ENCODE results near the gene SNAP29. TPM values are rescaled to one million over a fixed set of nuclear protein-coding genes. Genes with fewer than 3 reads are reported as not detected.

The SNAP29 gene
- total and polyA plus RNA-seq, 9 of the 15 experiments (the other 6 are each of a cell fraction or from before 2014, with no cell fraction given) = 19.5 to 250 (median 75.9) TPM

DNA sequence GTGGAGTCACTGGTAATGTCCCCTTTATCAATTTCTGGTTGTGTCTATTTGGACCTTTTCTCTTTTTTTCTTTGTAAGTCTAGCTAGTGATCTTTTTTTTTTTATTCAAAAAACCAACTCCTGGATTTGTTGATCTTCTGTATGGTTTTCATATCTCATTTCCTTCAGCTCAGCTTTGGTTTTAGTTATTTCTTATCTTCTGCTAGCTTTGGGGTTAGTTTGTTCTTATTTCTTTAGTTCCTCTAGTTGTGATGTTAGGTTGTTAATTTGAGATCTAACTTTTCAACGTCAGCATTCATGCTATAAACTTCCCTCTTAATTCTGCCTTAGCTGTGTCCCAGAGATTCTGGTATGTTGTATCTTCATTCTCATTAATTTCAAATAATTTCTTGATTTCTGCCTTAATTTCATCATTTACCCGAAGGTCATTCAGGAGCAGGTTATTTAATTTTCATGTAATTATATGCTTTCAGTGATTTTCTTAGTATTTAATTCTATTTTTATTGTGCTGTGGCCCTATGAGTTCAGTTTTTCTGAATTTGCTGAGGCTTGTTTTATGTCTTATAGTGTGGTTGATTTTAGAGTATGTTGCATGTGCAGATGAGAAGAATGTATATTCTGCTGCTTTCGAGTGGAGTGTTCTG is 29.2 kb upstream of the SNAP29 start (continued):
- TF ChIP-seq, protein P1, sequence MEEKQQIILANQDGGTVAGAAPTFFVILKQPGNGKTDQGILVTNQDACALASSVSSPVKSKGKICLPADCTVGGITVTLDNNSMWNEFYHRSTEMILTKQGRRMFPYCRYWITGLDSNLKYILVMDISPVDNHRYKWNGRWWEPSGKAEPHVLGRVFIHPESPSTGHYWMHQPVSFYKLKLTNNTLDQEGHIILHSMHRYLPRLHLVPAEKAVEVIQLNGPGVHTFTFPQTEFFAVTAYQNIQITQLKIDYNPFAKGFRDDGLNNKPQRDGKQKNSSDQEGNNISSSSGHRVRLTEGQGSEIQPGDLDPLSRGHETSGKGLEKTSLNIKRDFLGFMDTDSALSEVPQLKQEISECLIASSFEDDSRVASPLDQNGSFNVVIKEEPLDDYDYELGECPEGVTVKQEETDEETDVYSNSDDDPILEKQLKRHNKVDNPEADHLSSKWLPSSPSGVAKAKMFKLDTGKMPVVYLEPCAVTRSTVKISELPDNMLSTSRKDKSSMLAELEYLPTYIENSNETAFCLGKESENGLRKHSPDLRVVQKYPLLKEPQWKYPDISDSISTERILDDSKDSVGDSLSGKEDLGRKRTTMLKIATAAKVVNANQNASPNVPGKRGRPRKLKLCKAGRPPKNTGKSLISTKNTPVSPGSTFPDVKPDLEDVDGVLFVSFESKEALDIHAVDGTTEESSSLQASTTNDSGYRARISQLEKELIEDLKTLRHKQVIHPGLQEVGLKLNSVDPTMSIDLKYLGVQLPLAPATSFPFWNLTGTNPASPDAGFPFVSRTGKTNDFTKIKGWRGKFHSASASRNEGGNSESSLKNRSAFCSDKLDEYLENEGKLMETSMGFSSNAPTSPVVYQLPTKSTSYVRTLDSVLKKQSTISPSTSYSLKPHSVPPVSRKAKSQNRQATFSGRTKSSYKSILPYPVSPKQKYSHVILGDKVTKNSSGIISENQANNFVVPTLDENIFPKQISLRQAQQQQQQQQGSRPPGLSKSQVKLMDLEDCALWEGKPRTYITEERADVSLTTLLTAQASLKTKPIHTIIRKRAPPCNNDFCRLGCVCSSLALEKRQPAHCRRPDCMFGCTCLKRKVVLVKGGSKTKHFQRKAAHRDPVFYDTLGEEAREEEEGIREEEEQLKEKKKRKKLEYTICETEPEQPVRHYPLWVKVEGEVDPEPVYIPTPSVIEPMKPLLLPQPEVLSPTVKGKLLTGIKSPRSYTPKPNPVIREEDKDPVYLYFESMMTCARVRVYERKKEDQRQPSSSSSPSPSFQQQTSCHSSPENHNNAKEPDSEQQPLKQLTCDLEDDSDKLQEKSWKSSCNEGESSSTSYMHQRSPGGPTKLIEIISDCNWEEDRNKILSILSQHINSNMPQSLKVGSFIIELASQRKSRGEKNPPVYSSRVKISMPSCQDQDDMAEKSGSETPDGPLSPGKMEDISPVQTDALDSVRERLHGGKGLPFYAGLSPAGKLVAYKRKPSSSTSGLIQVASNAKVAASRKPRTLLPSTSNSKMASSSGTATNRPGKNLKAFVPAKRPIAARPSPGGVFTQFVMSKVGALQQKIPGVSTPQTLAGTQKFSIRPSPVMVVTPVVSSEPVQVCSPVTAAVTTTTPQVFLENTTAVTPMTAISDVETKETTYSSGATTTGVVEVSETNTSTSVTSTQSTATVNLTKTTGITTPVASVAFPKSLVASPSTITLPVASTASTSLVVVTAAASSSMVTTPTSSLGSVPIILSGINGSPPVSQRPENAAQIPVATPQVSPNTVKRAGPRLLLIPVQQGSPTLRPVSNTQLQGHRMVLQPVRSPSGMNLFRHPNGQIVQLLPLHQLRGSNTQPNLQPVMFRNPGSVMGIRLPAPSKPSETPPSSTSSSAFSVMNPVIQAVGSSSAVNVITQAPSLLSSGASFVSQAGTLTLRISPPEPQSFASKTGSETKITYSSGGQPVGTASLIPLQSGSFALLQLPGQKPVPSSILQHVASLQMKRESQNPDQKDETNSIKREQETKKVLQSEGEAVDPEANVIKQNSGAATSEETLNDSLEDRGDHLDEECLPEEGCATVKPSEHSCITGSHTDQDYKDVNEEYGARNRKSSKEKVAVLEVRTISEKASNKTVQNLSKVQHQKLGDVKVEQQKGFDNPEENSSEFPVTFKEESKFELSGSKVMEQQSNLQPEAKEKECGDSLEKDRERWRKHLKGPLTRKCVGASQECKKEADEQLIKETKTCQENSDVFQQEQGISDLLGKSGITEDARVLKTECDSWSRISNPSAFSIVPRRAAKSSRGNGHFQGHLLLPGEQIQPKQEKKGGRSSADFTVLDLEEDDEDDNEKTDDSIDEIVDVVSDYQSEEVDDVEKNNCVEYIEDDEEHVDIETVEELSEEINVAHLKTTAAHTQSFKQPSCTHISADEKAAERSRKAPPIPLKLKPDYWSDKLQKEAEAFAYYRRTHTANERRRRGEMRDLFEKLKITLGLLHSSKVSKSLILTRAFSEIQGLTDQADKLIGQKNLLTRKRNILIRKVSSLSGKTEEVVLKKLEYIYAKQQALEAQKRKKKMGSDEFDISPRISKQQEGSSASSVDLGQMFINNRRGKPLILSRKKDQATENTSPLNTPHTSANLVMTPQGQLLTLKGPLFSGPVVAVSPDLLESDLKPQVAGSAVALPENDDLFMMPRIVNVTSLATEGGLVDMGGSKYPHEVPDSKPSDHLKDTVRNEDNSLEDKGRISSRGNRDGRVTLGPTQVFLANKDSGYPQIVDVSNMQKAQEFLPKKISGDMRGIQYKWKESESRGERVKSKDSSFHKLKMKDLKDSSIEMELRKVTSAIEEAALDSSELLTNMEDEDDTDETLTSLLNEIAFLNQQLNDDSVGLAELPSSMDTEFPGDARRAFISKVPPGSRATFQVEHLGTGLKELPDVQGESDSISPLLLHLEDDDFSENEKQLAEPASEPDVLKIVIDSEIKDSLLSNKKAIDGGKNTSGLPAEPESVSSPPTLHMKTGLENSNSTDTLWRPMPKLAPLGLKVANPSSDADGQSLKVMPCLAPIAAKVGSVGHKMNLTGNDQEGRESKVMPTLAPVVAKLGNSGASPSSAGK (IDR thresholded peaks at IDR 0.05) = no peak
- TF ChIP-seq STAT6 (CRISPR knock-in tag; IDR thresholded peaks at IDR 0.05) = no peak
- TF ChIP-seq, protein P2, sequence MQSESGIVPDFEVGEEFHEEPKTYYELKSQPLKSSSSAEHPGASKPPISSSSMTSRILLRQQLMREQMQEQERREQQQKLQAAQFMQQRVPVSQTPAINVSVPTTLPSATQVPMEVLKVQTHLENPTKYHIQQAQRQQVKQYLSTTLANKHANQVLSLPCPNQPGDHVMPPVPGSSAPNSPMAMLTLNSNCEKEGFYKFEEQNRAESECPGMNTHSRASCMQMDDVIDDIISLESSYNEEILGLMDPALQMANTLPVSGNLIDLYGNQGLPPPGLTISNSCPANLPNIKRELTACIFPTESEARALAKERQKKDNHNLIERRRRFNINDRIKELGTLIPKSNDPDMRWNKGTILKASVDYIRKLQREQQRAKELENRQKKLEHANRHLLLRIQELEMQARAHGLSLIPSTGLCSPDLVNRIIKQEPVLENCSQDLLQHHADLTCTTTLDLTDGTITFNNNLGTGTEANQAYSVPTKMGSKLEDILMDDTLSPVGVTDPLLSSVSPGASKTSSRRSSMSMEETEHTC (IDR thresholded peaks at IDR 0.05) = no peak
- no peak for TF ChIP-seq BMI1 (IDR thresholded peaks at IDR 0.05; ENCODE audit: low read length)
- TF ChIP-seq, protein P3, sequence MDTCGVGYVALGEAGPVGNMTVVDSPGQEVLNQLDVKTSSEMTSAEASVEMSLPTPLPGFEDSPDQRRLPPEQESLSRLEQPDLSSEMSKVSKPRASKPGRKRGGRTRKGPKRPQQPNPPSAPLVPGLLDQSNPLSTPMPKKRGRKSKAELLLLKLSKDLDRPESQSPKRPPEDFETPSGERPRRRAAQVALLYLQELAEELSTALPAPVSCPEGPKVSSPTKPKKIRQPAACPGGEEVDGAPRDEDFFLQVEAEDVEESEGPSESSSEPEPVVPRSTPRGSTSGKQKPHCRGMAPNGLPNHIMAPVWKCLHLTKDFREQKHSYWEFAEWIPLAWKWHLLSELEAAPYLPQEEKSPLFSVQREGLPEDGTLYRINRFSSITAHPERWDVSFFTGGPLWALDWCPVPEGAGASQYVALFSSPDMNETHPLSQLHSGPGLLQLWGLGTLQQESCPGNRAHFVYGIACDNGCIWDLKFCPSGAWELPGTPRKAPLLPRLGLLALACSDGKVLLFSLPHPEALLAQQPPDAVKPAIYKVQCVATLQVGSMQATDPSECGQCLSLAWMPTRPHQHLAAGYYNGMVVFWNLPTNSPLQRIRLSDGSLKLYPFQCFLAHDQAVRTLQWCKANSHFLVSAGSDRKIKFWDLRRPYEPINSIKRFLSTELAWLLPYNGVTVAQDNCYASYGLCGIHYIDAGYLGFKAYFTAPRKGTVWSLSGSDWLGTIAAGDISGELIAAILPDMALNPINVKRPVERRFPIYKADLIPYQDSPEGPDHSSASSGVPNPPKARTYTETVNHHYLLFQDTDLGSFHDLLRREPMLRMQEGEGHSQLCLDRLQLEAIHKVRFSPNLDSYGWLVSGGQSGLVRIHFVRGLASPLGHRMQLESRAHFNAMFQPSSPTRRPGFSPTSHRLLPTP (IDR thresholded peaks at IDR 0.05; ENCODE audit: borderline replicate concordance, extremely low read depth, insufficient read length) = no peak
- TF ChIP-seq ETV6 (IDR thresholded peaks at IDR 0.05; ENCODE audit: borderline replicate concordance in 1 of 2, low read depth in 2 of 2, low read length in 1 of 2) = no peak
- no peak for TF ChIP-seq ETV6 (CRISPR knock-in tag; IDR thresholded peaks at IDR 0.05; ENCODE audit: borderline replicate concordance)
- no peak for TF ChIP-seq ZNF507 (tag; conservative IDR thresholded peaks at IDR 0.05)
